GM19397 (cell line): ENCODE measurements around the gene ABCC11.
"Not testable (repeated sequence)": the region's sequence is repeated elsewhere in the genome, so short reads cannot be mapped to it uniquely, and the experiment has no call there.

ENCODE experiments used
- ATAC-seq: cut with Tn5 transposase; IDR thresholded peaks from one replicate; pipeline ENCODE4 v1.9.1; 2021; ENCODE audit warnings: mild to moderate bottlenecking, moderate library complexity; ENCODE audit not compliant: unreplicated experiment

The ABCC11 gene

DNA sequence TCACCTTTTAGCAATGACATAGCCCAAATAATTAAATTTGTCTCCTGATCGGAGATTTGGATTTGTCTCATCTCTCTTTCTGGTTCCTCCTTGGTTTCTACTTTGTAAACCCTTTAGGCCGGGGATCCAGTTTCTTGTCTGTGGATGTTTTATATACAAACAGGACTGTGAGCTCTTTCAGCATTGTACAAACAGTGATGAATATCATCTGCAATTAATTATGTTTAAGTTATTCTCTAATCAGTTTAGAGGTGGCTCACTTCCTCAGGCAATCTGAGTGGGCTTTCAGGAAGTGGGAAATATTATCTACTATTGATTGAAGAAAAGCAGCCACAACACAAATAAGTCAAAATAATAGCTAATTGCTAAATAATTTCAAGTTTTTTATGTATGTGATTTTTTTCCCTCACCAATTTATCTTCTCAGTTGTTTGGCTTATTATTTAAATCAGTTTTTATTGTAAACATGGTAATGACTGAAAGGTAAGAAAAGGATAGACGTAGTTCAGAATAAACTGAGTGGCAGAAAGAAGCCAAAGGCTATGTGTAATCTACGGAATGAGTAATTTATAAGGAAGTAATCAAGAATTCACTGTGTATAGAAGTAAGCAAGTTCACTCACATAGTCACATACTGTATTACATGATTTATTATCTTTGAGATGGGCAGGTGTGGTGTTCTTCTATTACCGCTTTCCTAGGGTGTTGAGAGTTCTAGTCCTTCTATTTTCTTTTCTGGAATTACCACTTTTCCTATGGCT lies 3.4 kb upstream of the ABCC11 start:
- ATAC-seq = no peak

DNA sequence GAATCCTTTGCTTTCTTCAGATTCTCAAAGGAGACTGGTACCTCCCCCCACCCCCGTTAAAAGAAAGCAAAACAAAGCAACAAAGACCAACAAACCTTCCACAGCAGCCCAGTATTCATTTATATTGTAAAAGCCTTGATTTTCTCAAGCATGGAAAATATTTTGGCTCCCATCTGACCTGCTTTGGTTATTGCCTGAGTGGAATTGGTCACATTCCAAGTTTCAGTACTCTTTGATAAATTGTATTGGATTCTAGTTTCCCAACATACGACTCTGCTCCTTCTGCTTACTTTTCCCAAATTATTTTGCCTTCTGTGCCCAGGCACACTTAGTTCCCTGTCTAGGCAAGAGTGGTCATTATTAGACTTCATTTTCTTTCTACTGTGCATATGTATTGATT lies 1.3 kb downstream of the ABCC11 start:
- no peak for ATAC-seq

DNA sequence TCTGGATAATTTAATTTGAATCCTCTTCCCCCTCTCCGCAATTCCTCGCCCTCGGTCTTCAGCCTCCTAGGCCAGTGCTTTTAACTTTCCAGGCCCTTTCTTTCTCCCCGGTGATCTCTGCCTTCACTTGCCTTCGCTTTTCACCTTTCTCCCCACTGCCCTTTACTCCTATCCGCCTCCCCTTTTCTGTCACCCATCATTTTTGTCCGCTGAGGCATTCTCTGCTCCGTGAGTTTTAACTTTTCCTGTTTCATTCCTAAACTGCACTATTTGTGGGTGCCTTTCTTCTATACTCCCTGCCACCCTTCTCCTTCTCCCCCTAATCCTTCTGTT lies 2.5 kb downstream of the ABCC11 start:
- ATAC-seq = no peak

DNA sequence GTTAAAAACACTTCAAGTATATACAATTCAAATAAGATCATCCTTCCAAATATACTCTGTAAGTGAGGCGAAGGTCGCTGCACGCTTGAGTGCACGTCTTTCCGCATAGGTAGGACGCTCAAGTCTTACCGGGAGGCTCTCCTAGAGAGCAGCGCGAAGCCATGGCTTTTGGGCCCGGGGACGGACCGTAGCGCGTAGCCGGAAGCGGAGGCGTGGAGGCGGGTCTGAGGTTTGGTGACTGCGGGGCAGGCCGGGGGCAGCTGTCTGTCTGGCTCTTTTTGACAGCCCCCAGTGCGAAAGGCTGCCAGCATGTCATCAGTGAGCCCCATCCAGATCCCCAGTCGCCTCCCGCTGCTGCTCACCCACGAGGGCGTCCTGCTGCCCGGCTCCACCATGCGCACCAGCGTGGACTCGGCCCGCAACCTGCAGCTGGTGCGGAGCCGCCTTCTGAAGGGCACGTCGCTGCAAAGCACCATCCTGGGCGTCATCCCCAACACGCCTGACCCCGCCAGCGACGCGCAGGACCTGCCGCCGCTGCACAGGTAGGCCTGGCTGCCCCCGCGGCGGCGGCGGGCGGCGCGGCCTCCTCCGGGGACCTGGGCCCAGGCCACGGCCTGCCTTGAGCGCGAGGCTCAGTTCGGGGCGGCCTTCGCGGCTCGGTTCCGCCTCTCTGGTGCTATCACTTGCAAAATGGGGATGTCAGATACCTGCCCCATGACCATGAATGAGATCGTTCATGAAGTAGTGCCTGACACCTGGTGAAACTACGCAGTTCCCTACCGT lies 3.1 kb downstream of the ABCC11 start, which contains the start of gene LONP2:
Gene LONP2, plus strand, starts transcription at position 221 of the 783 bp plus-strand sequence. Its CDS starts 89 bp downstream, at position 310.
- peak; percentile 99 for ATAC-seq

DNA sequence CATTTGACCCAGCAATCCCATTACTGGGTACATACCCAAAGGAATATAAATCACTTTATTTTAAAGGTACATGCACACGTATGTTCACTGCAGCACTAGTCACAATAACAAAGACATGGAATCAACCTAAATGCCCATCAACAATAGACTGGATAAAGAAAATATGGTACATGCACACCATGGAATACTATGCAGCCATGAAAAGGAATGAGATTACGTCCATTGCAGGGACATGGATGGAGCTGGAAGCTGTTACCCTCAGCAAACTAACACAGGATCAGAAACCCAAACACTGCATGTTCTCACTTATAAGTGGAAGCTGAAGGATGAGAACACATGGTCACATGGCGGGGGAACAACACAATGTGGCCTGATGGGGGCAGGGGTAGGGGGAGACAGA lies 7.2 kb downstream of the ABCC11 start:
- not testable (repeated sequence) for ATAC-seq

DNA sequence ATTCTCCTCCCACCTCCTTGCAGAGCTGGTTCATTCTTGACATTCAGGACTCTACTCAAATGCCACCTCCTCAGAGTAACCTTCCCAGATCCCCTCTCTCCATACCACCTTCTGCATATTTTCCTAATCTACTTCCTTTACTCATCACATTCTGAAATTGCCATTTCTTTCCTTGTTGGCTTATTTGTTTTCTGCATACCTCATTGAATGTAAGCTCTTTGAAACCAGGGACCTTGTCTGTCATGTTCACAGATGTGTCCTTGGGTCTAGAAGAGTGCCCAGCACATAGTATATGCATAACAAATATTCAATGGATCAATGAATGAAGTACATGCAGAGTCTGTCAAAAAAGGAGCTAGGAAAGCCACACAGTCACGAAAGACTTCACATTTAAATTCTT lies 11.1 kb downstream of the ABCC11 start:
- no peak for ATAC-seq

DNA sequence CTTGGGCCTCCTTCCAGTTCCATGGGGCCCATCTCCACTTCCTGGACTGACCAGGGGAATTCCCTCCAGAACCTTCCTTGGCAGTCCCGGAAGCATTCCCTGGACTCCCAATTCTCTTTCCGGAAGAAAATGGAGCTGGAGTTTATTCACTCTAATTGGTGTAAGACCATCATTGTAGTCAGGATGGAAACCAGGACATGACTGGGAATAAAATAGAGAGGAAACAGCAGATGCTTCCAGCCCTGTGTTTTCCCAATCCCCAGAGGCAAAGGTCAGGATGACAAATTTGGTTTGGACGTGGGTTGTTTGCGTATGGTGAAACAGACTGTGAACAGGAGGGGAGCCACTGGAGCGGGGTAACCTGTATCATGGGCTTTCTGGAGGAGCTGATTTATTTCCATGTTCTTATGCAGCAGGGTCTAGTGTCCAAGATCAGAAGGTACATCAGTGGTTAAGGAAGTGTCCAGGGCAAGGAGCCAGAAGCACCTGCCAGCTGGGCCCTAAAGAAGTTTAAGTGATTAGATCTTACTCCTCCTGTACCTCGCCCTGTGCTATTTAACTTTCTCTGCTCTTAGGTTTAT lies 11.7 kb downstream of the ABCC11 start:
- ATAC-seq = no peak

DNA sequence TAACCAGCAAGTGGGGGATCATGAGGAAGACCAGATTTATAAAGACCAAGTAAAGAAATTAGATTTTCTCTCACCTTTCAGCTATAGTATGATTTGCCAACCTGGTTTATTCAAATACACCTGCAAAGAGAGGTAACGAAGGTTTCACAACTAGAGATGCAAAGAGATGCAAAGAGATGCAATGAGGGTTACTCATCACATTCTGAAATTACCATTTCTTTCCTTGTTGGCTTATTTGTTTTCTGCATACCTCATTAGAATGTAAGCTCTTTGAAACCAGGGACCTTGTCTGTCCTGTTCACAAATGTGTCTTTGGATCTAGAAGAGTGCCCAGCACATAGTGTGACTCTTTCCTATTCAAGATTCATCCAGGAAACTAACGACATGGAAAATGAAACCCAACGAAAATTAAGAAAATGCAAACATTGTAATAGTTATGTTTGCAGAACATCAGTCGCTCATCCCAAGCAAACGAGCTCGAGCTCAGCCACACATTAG lies 12.2 kb downstream of the ABCC11 start:
- ATAC-seq = no peak

DNA sequence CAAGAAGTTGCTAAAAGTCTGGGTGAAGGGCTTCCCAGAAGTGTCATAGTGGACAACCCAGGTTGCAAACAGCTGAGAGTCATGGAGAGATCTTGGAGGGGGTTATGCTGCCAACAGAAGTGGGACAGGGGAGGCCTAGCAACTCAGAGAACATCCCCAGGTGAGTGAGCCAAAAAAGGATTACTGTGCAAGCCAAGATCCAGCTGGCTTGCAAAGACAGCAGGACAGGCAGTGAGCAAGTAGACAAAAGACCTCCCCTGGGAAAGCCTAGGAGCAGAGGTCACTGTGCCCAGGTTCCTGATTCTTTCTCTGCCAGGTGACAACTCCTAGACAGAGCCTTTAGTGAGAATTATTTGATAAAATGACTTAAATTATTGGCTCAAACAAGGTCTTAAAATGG lies 12.7 kb downstream of the ABCC11 start:
- no peak for ATAC-seq

DNA sequence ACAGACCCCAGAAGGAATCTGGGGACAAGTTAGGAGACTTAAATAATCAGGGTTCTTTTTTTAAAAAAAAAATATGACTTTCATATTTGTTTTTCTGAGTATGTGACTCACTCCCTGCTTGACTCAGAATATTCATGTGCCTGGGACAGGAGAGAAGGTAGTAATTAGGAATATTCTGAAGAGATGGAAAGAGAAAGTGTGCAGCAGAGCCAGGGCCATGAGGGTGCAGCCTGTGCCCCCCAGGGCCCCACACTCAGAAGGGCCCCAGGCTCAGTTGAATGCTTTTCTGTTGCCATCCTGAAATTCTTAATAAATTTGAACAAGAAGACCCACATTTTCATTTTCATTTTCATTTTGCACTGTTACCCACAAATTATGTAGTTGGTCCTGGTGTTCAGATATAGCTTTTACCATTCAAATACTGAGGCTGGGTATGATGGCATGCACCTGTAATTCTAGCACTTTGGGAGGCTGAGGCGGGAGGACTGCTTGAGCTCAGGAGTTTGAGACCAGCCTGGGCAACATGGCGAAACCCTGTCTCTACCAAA lies 14.8 kb downstream of the ABCC11 start:
- ATAC-seq = no peak

DNA sequence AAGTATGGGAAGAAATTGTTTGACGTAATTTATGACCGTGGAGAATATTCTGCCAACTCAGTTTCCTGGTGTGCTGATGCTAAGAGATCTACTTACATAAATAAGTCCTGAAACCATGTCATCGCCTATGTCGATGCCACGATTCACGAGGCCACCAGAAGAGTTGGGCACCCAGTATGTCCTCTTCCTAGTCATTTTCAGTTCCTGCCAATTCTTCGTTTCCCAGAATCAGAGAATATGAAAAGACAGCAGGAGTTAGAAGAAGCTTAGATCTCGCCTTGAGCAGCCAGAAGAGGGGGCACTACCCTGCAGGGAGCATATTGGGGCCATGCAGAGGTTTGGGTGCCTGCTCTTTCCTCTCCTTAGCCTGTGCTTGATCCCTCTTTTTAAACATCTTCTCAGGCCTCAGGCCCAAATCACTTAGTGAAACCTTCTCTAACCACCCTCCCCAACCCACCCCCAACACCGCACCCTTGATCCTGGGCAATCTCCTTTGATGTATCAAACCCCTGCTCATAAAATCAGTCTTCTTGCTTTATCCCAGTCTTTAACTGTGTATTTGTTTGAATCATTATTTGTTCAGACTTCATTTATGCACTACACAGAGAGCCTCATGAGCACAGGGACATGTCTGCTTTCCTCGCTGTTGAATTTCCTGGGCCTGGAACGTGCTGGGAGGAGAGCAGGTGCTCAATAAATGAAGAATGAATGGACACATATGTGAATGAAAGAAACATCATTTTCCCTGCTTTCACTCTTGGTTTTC lies 15.4 kb downstream of the ABCC11 start:
- ATAC-seq = peak; percentile 63

DNA sequence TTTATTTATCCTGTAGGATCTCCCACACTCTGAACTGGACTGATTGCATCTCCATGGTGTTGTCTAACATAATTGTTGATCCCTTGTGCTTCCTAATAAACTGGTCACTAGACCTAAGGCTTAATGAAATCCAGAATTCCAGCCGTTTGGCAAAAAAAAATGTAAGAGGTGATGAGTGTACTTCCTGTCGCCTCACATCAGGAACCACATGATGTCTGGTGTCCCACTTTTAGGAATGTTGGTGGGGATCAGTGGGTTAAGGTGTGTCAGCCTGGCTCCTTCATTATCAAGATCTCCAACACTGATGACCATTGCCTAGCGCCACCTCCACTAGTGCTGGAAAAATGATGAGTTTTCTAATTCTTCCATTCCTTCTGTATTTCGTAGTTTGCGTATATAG lies 21.9 kb downstream of the ABCC11 start:
- ATAC-seq = no peak

DNA sequence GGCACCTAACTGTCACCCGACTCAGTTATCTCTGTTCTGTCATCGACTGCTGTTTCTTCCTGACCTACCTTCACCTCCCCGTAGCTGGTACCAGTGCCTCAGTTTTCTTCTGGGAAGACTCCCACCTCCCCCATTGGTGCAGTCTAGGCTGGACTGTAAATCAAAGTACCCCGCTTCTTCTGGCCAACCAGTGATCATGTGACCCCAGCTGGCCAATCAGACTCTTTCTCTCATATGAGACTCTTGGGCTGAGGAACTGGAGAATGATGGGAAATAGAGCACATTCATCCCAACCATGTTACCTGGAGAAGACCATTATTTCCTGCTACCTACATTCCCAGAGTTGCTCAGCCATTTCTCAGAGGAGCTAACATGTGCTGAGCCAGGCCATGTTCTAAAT lies 23.8 kb downstream of the ABCC11 start:
- ATAC-seq = no peak

DNA sequence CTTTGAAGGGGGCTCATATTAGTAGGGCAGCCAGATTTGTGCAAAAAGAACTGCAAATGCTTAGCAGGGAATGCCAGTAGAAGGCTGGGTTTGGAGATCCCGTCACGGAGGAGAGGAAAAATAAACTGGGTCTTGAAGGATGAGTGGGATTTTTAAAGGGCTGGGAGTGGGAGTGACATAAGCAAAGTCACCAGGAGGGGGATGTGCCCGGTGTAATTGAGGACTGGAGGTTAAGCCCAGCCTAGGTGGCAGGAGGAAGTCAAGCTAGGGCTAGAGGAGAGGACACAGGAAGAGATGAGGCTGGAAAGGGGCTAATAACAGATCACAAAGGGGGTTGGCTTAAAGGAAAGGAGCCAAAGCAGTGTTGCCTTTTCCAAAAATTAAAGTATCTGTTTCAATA lies 26.4 kb downstream of the ABCC11 start:
- no peak for ATAC-seq

DNA sequence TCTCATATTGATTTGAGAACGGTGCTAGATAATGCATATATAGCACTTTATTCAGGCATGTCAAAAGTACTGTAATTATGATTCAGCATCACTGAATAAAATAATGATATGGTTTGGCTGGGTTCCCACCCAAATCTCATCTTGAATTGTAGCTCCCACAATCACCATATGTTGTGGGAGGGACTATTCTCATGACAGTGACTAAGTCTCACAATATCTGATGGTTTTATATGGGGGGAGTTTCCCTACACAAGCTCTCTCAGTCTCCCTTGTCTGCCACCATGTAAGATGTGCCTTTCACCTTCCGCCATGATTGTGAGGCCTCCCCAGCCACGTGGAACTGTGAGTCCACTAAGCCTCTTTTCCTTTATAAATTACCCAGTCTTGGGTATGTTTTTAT lies 28.9 kb downstream of the ABCC11 start:
- ATAC-seq = no peak

DNA sequence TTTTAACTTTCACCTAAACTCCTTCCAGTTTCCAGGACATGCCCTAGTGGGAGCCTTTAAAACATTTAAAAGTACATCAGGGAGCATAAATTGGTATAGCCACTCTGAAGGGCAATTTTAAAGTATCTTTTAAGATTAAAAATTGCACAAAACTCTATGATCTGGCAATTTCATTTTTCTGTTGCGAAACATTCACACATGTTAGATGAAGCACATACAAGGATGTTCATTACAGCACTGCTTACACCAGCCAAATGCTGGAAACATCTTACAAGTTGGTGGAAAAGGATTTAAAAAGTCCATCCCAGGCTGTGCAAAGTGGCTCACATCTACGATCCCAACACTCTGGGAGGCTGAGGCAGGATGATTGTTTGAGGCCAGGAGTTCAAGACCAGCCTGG lies 29.6 kb downstream of the ABCC11 start:
- ATAC-seq = no peak

DNA sequence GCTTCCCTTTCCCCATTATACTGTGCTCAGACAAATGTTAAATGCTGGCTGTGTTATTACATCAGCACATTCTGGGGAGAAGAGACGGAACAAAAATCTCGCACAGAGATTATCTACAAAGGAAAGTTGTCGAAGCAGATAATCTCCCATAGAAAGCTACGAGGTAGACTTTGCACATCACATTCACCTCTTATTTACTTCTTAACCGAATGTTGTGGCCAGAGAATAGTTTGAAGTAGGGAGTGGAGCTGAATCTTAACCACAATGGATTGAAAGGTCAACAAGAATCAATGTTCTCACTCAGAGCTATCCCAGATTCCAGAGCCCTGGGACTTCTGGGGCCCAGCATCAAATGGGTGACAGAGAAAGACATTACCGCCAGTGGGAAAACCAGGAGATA lies 31.6 kb downstream of the ABCC11 start:
- no peak for ATAC-seq

DNA sequence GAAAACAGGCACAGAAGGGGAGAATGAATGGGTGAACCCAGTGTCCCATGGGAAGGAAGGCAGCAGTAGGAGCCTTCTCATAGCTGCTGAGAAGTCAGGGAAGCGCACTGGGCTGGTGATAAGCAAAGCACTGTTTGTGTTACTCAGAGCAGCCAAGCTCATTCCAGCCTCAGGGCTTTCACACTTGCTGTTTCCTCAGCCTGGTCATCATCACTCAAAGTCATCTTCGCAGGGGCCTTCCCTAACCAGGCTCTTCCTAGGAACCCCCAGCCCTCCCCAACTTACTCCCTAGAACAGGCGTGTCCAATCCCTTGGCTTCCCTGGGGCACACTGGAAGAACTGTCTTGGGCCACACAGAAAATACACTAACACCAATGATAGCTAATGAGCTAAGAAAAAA lies 35.3 kb downstream of the ABCC11 start:
- no peak for ATAC-seq

DNA sequence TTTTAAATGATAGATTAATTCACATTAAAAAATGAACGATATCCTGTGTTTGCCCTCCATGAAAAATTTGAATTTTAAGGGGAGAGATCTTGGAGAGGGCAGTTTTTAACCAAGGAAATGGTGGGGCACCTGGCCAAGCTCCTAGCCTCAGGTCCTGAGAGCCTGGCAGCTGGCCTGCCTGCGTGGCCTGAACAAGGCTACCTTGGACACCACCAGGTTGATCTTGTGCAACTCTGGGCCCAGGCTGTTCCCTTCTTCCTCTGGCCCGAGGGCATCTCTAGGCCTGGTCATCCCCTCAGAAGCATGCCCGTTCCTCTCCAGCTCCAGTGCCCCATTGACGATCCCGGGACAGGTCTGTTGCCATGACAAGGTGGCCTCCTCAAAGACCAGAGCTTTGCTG lies 36.6 kb downstream of the ABCC11 start:
- ATAC-seq = no peak

DNA sequence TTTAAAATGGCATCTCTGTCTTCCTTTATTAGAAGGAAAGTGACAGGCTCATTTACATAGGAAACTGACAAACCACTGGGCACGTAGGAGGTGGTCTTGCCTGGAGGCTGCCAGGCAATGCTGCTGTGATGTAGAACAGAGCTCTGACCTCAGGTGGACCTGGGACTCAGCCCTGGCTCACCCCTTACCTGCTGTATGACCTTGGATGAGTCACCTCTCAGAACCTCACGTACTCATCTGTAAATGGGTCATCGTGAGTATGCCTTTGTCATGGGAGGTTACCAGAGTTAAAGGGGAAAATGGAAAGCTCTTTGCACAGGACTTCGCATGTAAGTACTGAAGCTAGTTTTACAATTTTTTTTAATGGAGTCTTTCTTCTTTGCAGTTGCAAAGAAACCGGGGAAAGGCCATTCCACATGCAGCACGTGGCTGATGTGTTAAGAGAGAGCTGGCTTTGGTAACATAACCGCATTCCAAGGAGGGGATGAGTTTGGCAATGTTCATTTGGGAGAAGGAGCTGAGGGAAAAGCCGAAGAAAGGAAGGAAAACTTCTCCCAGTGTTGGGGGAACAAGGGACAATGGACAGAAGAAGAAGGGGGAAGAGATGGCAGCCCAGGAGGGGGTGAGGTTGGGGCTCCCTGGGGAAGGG lies 40.6 kb downstream of the ABCC11 start:
- ATAC-seq = no peak

DNA sequence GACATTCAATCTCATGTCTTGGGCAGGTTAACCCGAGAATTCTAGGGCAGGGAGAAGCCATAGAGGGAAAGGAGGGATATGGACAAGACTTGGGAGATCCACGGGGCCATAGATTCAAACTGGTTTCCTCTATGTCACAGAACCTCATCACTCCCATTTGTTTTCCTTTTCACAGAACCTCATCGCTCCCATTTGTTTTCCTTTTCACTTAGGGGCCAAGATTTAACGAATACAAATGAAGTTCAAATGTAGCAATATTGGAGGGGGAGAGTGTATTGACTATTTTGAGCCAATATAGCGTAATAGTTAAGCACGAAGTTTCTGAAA lies 42.6 kb downstream of the ABCC11 start:
- ATAC-seq = no peak
